MG63 (cell line): ENCODE measurements around the gene ZNF12. TPM values are rescaled to one million over a fixed set of nuclear protein-coding genes. Genes with fewer than 3 reads are reported as not detected.

ENCODE experiments used
- DNase-seq: peaks from one replicate; pipeline ENCODE4 v3.0.0-alpha.2; 2020
- H3K27me3 ChIP-seq: fragments of 250-450 bp; sonication (Bioruptor Pico); 2 replicates; pipeline ENCODE4 v1.5.1; 2020; ENCODE audit warnings: mild to moderate bottlenecking, moderate library complexity
- H3K36me3 ChIP-seq: fragments of 250-450 bp; sonication (Bioruptor Pico); 2 replicates; pipeline ENCODE4 v1.5.1; 2020; ENCODE audit warnings: mild to moderate bottlenecking, moderate library complexity
- H3K4me3 ChIP-seq: fragments of 250-450 bp; sonication (Bioruptor Pico); 2 replicates; pipeline ENCODE4 v1.5.1; 2020; ENCODE audit warnings: mild to moderate bottlenecking, moderate library complexity
- H3K9me3 ChIP-seq: fragments of 250-450 bp; sonication (Bioruptor Pico); 2 replicates; pipeline ENCODE4 v1.5.1; 2020; ENCODE audit warnings: mild to moderate bottlenecking, moderate library complexity
- total RNA-seq: library from RNA; depleted of rRNA; stranded (reverse); fragments of >200 nt; shearing (Covaris generic); gene quantifications from 2 replicates; pipeline ENCODE4 v1.2.3, GENCODE V29; 2014; ENCODE audit warnings: low replicate concordance; rRNA removed

ZNF12 gene
- total RNA-seq, 1 experiment from 2014 or later = 7.1 TPM

GRCh38 chr7:6641305-6642035 is 65.3 kb downstream of the ZNF12 start:
- no peak for DNase-seq
- Histone ChIP-seq H3K9me3 (no peaks in the 10 kb centered on the region), H3K27me3 (no peaks in the 10 kb centered on the region), H3K36me3 (peaks cover 51% of the 10 kb centered on the region), H3K4me3 (no peak overlapping the region)

- H3K9me3 ChIP-seq = no peaks in the 10 kb centered on the region
- H3K36me3 ChIP-seq = peaks cover 51% of the 10 kb centered on the region
- peak; percentile 20 for DNase-seq
- H3K4me3 ChIP-seq = no peak overlapping the region
- H3K27me3 ChIP-seq = no peaks in the 10 kb centered on the region
Observed at GRCh38 chr7:6640246-6640721, 66.5 kb downstream of the ZNF12 start.

- H3K27me3 ChIP-seq = no peaks in the 10 kb centered on the region
- no peak overlapping the region for H3K4me3 ChIP-seq
- H3K36me3 ChIP-seq = peaks cover 45% of the 10 kb centered on the region
- H3K9me3 ChIP-seq = no peaks in the 10 kb centered on the region
- no peak for DNase-seq
Observed at GRCh38 chr7:6639627-6640026, 67.1 kb downstream of the ZNF12 start.

- Histone ChIP-seq H3K27me3 (no peaks in the 10 kb centered on the region), H3K9me3 (no peaks in the 10 kb centered on the region), H3K4me3 (no peak overlapping the region), H3K36me3 (peaks cover 43% of the 10 kb centered on the region)
- DNase-seq = no peak
Observed at GRCh38 chr7:6639032-6639431, 67.7 kb downstream of the ZNF12 start.

Other genes with a start within 250 kb of the ZNF12 start
- gene KDELR2, start 222.8 kb downstream of the ZNF12 start, total RNA-seq = 200 and 249 TPM in 2 replicates
- not detected in 2 replicates for gene GRID2IP, start 155.5 kb downstream of the ZNF12 start, total RNA-seq
- gene ZDHHC4, start 129.5 kb downstream of the ZNF12 start, total RNA-seq = 34.8 and 39.2 TPM in 2 replicates
- gene INTS15, start 116.9 kb downstream of the ZNF12 start, total RNA-seq = 8.6 and 16.2 TPM in 2 replicates
- 23.6 and 27.1 TPM in 2 replicates for gene ZNF853, start 91.3 kb downstream of the ZNF12 start, total RNA-seq
- 7.6 and 17.1 TPM in 2 replicates for gene ZNF316, start 69.6 kb downstream of the ZNF12 start, total RNA-seq
- 0.20 TPM in 1 of 2 replicates, not detected in the other for gene RSPH10B2, start 47.2 kb upstream of the ZNF12 start, total RNA-seq
- gene CCZ1B, start 119.3 kb upstream of the ZNF12 start, total RNA-seq = 5.8 and 15.5 TPM in 2 replicates